Left renal cortex interstitium (tissue), 4 donors: ENCODE results near the gene NFIX. TPM values are rescaled to one million over a fixed set of nuclear protein-coding genes. Genes with fewer than 3 reads are reported as not detected.

ENCODE experiments used
- DNase-seq, 4 donors: peaks; one replicate each; pipeline ENCODE4 v3.0.0-alpha.2; 2013; ENCODE audit warnings: low read depth in 4 of 4, low spot score in 2 of 4, missing footprints in 1 of 4
- polyA plus RNA-seq, 4 donors: library from polyadenylated mRNA; unstranded; fragments of 120-200 nt; gene quantifications; one replicate each; pipeline ENCODE4 v1.2.1, GENCODE V29; 2013; ENCODE audit not compliant: insufficient read length in 4 of 4

Gene NFIX
- polyA plus RNA-seq, 4 donors: 15.3 to 27.6 (median 20.0) TPM

- no peak for DNase-seq
Measured at GRCh38 chr19:13033819-13034611, 38.7 kb downstream of the NFIX start.

- no peak for DNase-seq
Measured at GRCh38 chr19:13034636-13035035, 39.4 kb downstream of the NFIX start.

- no peak for DNase-seq
Measured at GRCh38 chr19:13035820-13036365, 40.6 kb downstream of the NFIX start.

- DNase-seq: no peak
Measured at GRCh38 chr19:13036366-13036976, 41.2 kb downstream of the NFIX start.

- no peak for DNase-seq
Measured at GRCh38 chr19:13037161-13037560, 41.9 kb downstream of the NFIX start.

GRCh38 chr19:13037731-13038130 is 42.5 kb downstream of the NFIX start:
- DNase-seq: no peak

GRCh38 chr19:13038306-13039210 is 43.3 kb downstream of the NFIX start:
- no peak for DNase-seq

GRCh38 chr19:13039211-13039789 is 44.0 kb downstream of the NFIX start:
- DNase-seq: no peak

- DNase-seq: no peak
Measured at GRCh38 chr19:13040232-13040947, 45.1 kb downstream of the NFIX start.

- no peak for DNase-seq
Measured at GRCh38 chr19:13040948-13041292, 45.6 kb downstream of the NFIX start.

GRCh38 chr19:13042443-13043130 is 47.3 kb downstream of the NFIX start:
- DNase-seq: no peak

GRCh38 chr19:13043285-13043684 is 48.0 kb downstream of the NFIX start:
- no peak for DNase-seq

GRCh38 chr19:13044231-13044836 is 49.1 kb downstream of the NFIX start:
- no peak for DNase-seq

- DNase-seq: no peak
Measured at GRCh38 chr19:13045812-13046211, 50.5 kb downstream of the NFIX start.

GRCh38 chr19:13047374-13047773 is 52.1 kb downstream of the NFIX start:
- no peak for DNase-seq

GRCh38 chr19:13050274-13050673 is 55.0 kb downstream of the NFIX start:
- DNase-seq: no peak

- peak in 2 of 4 donors; percentile 62 to 77 for DNase-seq
Measured at GRCh38 chr19:13051557-13052165, 56.4 kb downstream of the NFIX start.

GRCh38 chr19:13052447-13053175 is 57.3 kb downstream of the NFIX start:
- DNase-seq: no peak
